GM21381 (cell line): ENCODE results near the gene PGF.

Experiments used
- ATAC-seq: cut with Tn5 transposase; IDR thresholded peaks from one replicate; pipeline ENCODE4 v1.9.1; 2021; ENCODE audit warnings: mild to moderate bottlenecking, moderate library complexity; ENCODE audit not compliant: unreplicated experiment

PGF gene

GRCh38 chr14:74905595-74906142 lies 49.7 kb downstream of the PGF start:
- ATAC-seq = no peak

GRCh38 chr14:74904635-74905503 lies 50.5 kb downstream of the PGF start:
- ATAC-seq = no peak

GRCh38 chr14:74902941-74903705 lies 52.3 kb downstream of the PGF start:
- no peak for ATAC-seq

GRCh38 chr14:74898694-74899093 lies 56.7 kb downstream of the PGF start:
- ATAC-seq = no peak

GRCh38 chr14:74898083-74898482 lies 57.3 kb downstream of the PGF start:
- ATAC-seq = no peak

GRCh38 chr14:74897642-74898041 lies 57.8 kb downstream of the PGF start:
- no peak for ATAC-seq

- no peak for ATAC-seq
These were observed 59.0 kb downstream of the PGF start for GRCh38 chr14:74896400-74896799.

GRCh38 chr14:74893614-74894091 lies 61.7 kb downstream of the PGF start:
- no peak for ATAC-seq

- no peak for ATAC-seq
These were observed 62.7 kb downstream of the PGF start for GRCh38 chr14:74892745-74893144.

GRCh38 chr14:74891870-74892269 lies 63.5 kb downstream of the PGF start:
- no peak for ATAC-seq
